PC-9 (cell line): ENCODE results near the gene MTG2.

ENCODE experiments used
- EZH2 ChIP-seq: fragments of 200-600 bp; sonication (generic); IDR thresholded peaks from 2 replicates; pipeline ENCODE4 v1.8.0; 2017; ENCODE audit warnings: antibody characterized with exemption, low read depth
- TF ChIP-seq, protein P1 (sequence below): fragments of 200-600 bp; sonication (generic); conservative IDR thresholded peaks from 2 replicates; pipeline ENCODE4 v1.6.1; 2017; ENCODE audit warnings: mixed run types, antibody characterized with exemption, mild to moderate bottlenecking, moderate library complexity

DNA sequence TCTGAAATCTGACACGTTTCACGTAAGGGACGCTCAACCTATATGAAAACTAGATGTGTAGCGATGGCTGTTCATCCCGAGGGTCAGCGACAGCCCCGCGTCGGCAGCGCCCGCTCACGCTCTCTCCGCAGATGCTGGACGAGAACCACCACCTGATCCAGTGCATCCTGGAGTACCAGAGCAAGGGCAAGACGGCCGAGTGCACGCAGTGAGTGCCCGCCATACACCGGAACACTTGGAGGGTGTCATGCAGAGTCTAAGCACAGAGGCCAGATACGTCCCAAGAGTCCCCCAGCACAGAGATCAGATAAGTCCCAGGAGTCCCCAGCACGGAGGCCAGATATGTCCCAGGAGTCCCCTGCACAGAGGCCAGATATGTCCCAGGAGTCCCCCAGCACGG lies 24.3 kb upstream of the MTG2 start:
- TF ChIP-seq, protein P1, sequence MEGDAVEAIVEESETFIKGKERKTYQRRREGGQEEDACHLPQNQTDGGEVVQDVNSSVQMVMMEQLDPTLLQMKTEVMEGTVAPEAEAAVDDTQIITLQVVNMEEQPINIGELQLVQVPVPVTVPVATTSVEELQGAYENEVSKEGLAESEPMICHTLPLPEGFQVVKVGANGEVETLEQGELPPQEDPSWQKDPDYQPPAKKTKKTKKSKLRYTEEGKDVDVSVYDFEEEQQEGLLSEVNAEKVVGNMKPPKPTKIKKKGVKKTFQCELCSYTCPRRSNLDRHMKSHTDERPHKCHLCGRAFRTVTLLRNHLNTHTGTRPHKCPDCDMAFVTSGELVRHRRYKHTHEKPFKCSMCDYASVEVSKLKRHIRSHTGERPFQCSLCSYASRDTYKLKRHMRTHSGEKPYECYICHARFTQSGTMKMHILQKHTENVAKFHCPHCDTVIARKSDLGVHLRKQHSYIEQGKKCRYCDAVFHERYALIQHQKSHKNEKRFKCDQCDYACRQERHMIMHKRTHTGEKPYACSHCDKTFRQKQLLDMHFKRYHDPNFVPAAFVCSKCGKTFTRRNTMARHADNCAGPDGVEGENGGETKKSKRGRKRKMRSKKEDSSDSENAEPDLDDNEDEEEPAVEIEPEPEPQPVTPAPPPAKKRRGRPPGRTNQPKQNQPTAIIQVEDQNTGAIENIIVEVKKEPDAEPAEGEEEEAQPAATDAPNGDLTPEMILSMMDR, result no peak
- TF ChIP-seq EZH2, result no peak
